ENCODE measurements around the gene GPR62.

The GPR62 gene

GRCh38 chr3:51964521-51964920 is 9.3 kb downstream of the GPR62 start:
- Histone ChIP-seq H3K4me3 (ENCODE audit: low read depth in 1 of 2, low read length in 2 of 2) (no peak overlapping the region), H3K4me2 (ENCODE audit: insufficient read depth, low read length) (no peak overlapping the region)

GRCh38 chr3:51966016-51966415 is 10.8 kb downstream of the GPR62 start:
- ATAC-seq (ENCODE audit: insufficient read depth, low read depth) (no peak), DNase-seq (no peak)
- peaks cover 25% of the 10 kb centered on the region for H3K4me1 ChIP-seq (ENCODE audit: insufficient read depth, low read length)
- H3K27me3 ChIP-seq (ENCODE audit: insufficient read depth, low read length, poor library complexity): no peaks in the 10 kb centered on the region
- H2AFZ ChIP-seq (ENCODE audit: low read depth, low read length): no peak overlapping the region
- no peak for TF ChIP-seq EZH2 (IDR thresholded peaks at IDR 0.05; ENCODE audit: borderline replicate concordance, low read depth, low read length, severe bottlenecking)
- TF ChIP-seq CTCF (IDR thresholded peaks at IDR 0.05; ENCODE audit: borderline replicate concordance, extremely low read depth, low read length, poor library complexity, severe bottlenecking): no peak
- no peak overlapping the region for H3K27ac ChIP-seq (ENCODE audit: low read length)
- H3K79me2 ChIP-seq (ENCODE audit: insufficient read depth, low read length): no peaks in the 10 kb centered on the region
- H4K20me1 ChIP-seq (ENCODE audit: insufficient read depth, low read length): peaks cover 3% of the 10 kb centered on the region; the same call in 1 of the 2 replicates
- no peaks in the 10 kb centered on the region for H3K9me3 ChIP-seq (ENCODE audit: insufficient read depth, low read length, severe bottlenecking)
- H3K4me2 ChIP-seq (ENCODE audit: insufficient read depth, low read length): peak overlapping the region; percentile 95
- peaks cover 4% of the 10 kb centered on the region for H3K36me3 ChIP-seq (ENCODE audit: insufficient read depth, low read length)
- no peak overlapping the region for H3K4me3 ChIP-seq (ENCODE audit: low read depth in 1 of 2, low read length in 2 of 2)
- H3K9ac ChIP-seq (ENCODE audit: low read depth, low read length): peak overlapping the region; percentile 64; the same call in 1 of the 2 replicates

More at GRCh38 chr3:51964521-51964920, 9.3 kb downstream of the GPR62 start:
- H3K27me3 ChIP-seq (ENCODE audit: insufficient read depth, low read length, poor library complexity): no peaks in the 10 kb centered on the region
- H3K79me2 ChIP-seq (ENCODE audit: insufficient read depth, low read length): no peaks in the 10 kb centered on the region
- TF ChIP-seq EZH2 (IDR thresholded peaks at IDR 0.05; ENCODE audit: borderline replicate concordance, low read depth, low read length, severe bottlenecking): no peak
- no peak for TF ChIP-seq CTCF (IDR thresholded peaks at IDR 0.05; ENCODE audit: borderline replicate concordance, extremely low read depth, low read length, poor library complexity, severe bottlenecking)
- H4K20me1 ChIP-seq (ENCODE audit: insufficient read depth, low read length): peaks cover 3% of the 10 kb centered on the region; the same call in 1 of the 2 replicates
- no peak overlapping the region for H2AFZ ChIP-seq (ENCODE audit: low read depth, low read length)
- H3K9ac ChIP-seq (ENCODE audit: low read depth, low read length): no peak overlapping the region
- DNase-seq: no peak
- no peaks in the 10 kb centered on the region for H3K9me3 ChIP-seq (ENCODE audit: insufficient read depth, low read length, severe bottlenecking)
- H3K27ac ChIP-seq (ENCODE audit: low read length): no peak overlapping the region
- no peak for ATAC-seq (ENCODE audit: insufficient read depth, low read depth)
- peaks cover 25% of the 10 kb centered on the region for H3K4me1 ChIP-seq (ENCODE audit: insufficient read depth, low read length)
- peaks cover 2% of the 10 kb centered on the region; the same call in 1 of the 2 replicates for H3K36me3 ChIP-seq (ENCODE audit: insufficient read depth, low read length)

- ATAC-seq (ENCODE audit: insufficient read depth, low read depth): no peak
- H2AFZ ChIP-seq (ENCODE audit: low read depth, low read length): peak overlapping the region; percentile 67
- no peak overlapping the region; the same call in 1 of the 2 replicates for H3K27ac ChIP-seq (ENCODE audit: low read length)
- H3K4me2 ChIP-seq (ENCODE audit: insufficient read depth, low read length): peak overlapping the region; percentile 95
- peak overlapping the region; percentile 64 for H3K9ac ChIP-seq (ENCODE audit: low read depth, low read length)
- H4K20me1 ChIP-seq (ENCODE audit: insufficient read depth, low read length): peaks cover 3% of the 10 kb centered on the region; the same call in 1 of the 2 replicates
- peaks cover 25% of the 10 kb centered on the region for H3K4me1 ChIP-seq (ENCODE audit: insufficient read depth, low read length)
- no peaks in the 10 kb centered on the region for H3K27me3 ChIP-seq (ENCODE audit: insufficient read depth, low read length, poor library complexity)
- peaks cover 9% of the 10 kb centered on the region for H3K36me3 ChIP-seq (ENCODE audit: insufficient read depth, low read length)
- no peak for DNase-seq
- peak overlapping the region; percentile 28 to 72; a peak in 3 of 4 replicates for H3K4me3 ChIP-seq (ENCODE audit: low read depth in 1 of 2, low read length in 2 of 2)
- H3K9me3 ChIP-seq (ENCODE audit: insufficient read depth, low read length, severe bottlenecking): no peaks in the 10 kb centered on the region
- no peak for TF ChIP-seq EZH2 (IDR thresholded peaks at IDR 0.05; ENCODE audit: borderline replicate concordance, low read depth, low read length, severe bottlenecking)
- TF ChIP-seq CTCF (IDR thresholded peaks at IDR 0.05; ENCODE audit: borderline replicate concordance, extremely low read depth, low read length, poor library complexity, severe bottlenecking): no peak
- no peaks in the 10 kb centered on the region for H3K79me2 ChIP-seq (ENCODE audit: insufficient read depth, low read length)
Observed at GRCh38 chr3:51966486-51966885, 11.3 kb downstream of the GPR62 start.

All from DND-41 (cell line).